Ishikawa (cell line): ENCODE data around the gene LAMA1.

Experiments used
- CEBPB ChIP-seq: IDR thresholded peaks from 2 replicates; pipeline ENCODE4 v1.6.1; 2012
- CREB1 ChIP-seq: IDR thresholded peaks from 2 replicates; pipeline ENCODE4 v1.6.1; 2012; ENCODE audit warnings: low read depth
- EGR1 ChIP-seq: IDR thresholded peaks from 2 replicates; pipeline ENCODE4 v1.6.1; 2012
- EP300 ChIP-seq: IDR thresholded peaks from 2 replicates; pipeline ENCODE4 v1.6.1; 2012; ENCODE audit warnings: borderline replicate concordance
- FOXM1 ChIP-seq: IDR thresholded peaks from 2 replicates; pipeline ENCODE4 v1.6.1; 2012; ENCODE audit warnings: low read depth, borderline replicate concordance
- MAX ChIP-seq: IDR thresholded peaks from 2 replicates; pipeline ENCODE4 v1.6.1; 2012
- NFIC ChIP-seq: IDR thresholded peaks from 2 replicates; pipeline ENCODE4 v1.6.1; 2012
- RAD21 ChIP-seq: IDR thresholded peaks from 2 replicates; pipeline ENCODE4 v1.6.1; 2012; ENCODE audit warnings: low read depth
- REST ChIP-seq: IDR thresholded peaks from 2 replicates; pipeline ENCODE4 v1.6.1; 2012; ENCODE audit warnings: low read depth, mild to moderate bottlenecking
- TAF1 ChIP-seq: IDR thresholded peaks from 2 replicates; pipeline ENCODE4 v1.6.1; 2012; ENCODE audit warnings: low read depth, mild to moderate bottlenecking
- TCF12 ChIP-seq: IDR thresholded peaks from 2 replicates; pipeline ENCODE4 v1.6.1; 2012; ENCODE audit warnings: low read depth
- TEAD4 ChIP-seq: IDR thresholded peaks from 2 replicates; pipeline ENCODE4 v1.6.1; 2012
- YY1 ChIP-seq: IDR thresholded peaks from 2 replicates; pipeline ENCODE4 v1.6.1; 2012; ENCODE audit warnings: low read depth
- ZBTB7A ChIP-seq: IDR thresholded peaks from 2 replicates; pipeline ENCODE4 v1.6.1; 2012; ENCODE audit warnings: low read depth
- TF ChIP-seq, protein P1 (sequence below): IDR thresholded peaks from 2 replicates; pipeline ENCODE4 v1.6.1; 2012

The LAMA1 gene

DNA sequence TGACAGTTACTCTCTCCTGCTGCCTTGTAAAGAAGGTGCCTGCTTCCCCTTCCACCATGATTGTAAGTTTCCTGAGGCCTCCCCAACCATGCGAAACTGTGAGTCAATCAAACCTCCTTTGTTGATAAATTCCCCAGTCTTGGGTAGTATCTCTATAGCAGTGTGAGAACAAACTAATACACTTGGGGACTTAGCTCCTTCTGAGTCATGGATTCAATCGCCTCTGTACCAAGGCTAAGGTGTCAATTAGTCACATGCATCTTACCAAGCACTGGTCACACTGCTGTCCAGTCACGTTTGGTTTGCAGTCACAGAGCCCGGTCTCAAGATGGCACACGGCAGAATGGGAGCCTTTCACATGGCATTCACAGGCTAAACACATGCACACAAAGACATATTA lies 100.6 kb downstream of the LAMA1 start:
- TF ChIP-seq REST (no peak), ZBTB7A (no peak), EGR1 (no peak), CREB1 (no peak), TAF1 (no peak), YY1 (no peak), MAX (no peak), TEAD4 (no peak), FOXM1 (no peak), CEBPB (no peak), RAD21 (no peak), NFIC (no peak), EP300 (no peak), TCF12 (no peak)
- TF ChIP-seq, protein P1, sequence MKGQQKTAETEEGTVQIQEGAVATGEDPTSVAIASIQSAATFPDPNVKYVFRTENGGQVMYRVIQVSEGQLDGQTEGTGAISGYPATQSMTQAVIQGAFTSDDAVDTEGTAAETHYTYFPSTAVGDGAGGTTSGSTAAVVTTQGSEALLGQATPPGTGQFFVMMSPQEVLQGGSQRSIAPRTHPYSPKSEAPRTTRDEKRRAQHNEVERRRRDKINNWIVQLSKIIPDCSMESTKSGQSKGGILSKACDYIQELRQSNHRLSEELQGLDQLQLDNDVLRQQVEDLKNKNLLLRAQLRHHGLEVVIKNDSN, result no peak

- no peak for TF ChIP-seq NFIC
- TF ChIP-seq, protein P1, result no peak
- no peak for TF ChIP-seq TEAD4
These were observed 106.5 kb downstream of the LAMA1 start for GRCh38 chr18:7011142-7011541.

DNA sequence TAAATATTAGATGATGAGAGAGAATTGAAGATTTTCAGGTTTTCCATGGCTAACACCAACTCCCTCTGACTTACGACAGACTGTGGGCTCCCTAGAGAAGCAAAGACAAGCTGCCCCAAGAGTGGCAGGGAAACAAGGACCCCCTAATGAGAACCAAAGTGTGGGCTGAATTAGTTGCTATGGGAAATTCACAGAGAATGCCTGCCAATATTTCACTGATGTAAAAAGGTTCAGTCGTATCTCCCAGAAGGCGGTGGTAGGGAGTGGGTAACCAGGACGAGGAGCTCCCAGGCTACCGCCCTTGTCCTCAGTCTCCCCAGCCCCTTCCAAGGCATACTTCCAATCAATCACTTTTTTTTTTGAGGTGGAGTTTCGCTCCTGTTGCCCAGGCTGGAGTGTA lies 113.6 kb downstream of the LAMA1 start:
- TF ChIP-seq TEAD4 (no peak), CEBPB (no peak), ZBTB7A (no peak), MAX (no peak), RAD21 (no peak), TCF12 (no peak), NFIC (no peak), EP300 (no peak), EGR1 (no peak), TAF1 (no peak), FOXM1 (no peak), YY1 (no peak), CREB1 (no peak), REST (no peak)
- TF ChIP-seq, protein P1, result no peak

DNA sequence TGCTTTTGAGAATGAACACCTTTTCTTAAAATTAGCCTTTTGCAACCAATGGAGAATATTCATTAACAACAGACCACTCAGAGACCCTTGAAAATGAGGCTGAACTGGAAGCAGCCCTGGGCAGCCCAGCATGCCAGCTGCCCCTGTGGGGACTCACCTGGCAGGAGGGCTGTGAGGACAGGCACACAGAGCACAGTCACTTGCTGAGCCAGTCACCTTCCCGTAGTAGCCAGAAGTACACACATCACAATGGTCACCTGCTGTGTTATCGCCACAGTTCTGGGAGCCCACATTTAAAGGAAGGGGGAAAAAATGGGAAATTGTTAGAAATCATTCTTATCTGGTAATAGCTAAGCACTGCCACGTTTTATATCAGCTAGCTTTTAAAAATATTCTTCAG lies 115.5 kb downstream of the LAMA1 start:
- TF ChIP-seq TCF12, result no peak
- no peak for TF ChIP-seq TAF1
- TF ChIP-seq RAD21, result no peak
- TF ChIP-seq YY1, result no peak
- TF ChIP-seq CEBPB, result no peak
- TF ChIP-seq NFIC, result no peak
- TF ChIP-seq, protein P1, result no peak
- no peak for TF ChIP-seq TEAD4
- TF ChIP-seq FOXM1, result no peak
- TF ChIP-seq EGR1, result no peak
- TF ChIP-seq REST, result no peak
- no peak for TF ChIP-seq MAX
- TF ChIP-seq CREB1, result no peak
- TF ChIP-seq ZBTB7A, result no peak
- no peak for TF ChIP-seq EP300
